ENCODE data around the gene FITM2.
"Not testable (repeated sequence)": the region's sequence is repeated elsewhere in the genome, so short reads cannot be mapped to it uniquely, and the experiment has no call there.

Gene FITM2

GRCh38 chr20:44310664-44311639, at the start of gene FITM2:
Gene FITM2 (minus strand): TSS chr20:44311202. CDS start chr20:44311148, 54 bp downstream.
- peak; percentile 98 for DNase-seq

- no peak for DNase-seq
Observed at GRCh38 chr20:44360221-44360620, 49.2 kb upstream of the FITM2 start.

- DNase-seq, result no peak
Observed at GRCh38 chr20:44358776-44359175, 47.8 kb upstream of the FITM2 start.

GRCh38 chr20:44357555-44358125, 46.6 kb upstream of the FITM2 start:
- no peak for DNase-seq

- DNase-seq, result no peak
Observed at GRCh38 chr20:44357020-44357419, 46.0 kb upstream of the FITM2 start.

GRCh38 chr20:44356353-44356723, 45.3 kb upstream of the FITM2 start:
- no peak for DNase-seq

GRCh38 chr20:44355498-44356352, 44.7 kb upstream of the FITM2 start, which contains the start of gene HNF4A:
Gene HNF4A (plus strand): TSS chr20:44355699. CDS start chr20:44355805, 106 bp downstream.
- DNase-seq, result no peak

GRCh38 chr20:44354979-44355497, 44.0 kb upstream of the FITM2 start:
- no peak for DNase-seq

GRCh38 chr20:44350567-44350966, 39.6 kb upstream of the FITM2 start:
- no peak for DNase-seq

GRCh38 chr20:44349349-44349748, 38.3 kb upstream of the FITM2 start:
- DNase-seq, result no peak

GRCh38 chr20:44348168-44348659, 37.2 kb upstream of the FITM2 start:
- DNase-seq, result no peak

- DNase-seq, result not testable (repeated sequence)
Observed at GRCh38 chr20:44345941-44346340, 34.9 kb upstream of the FITM2 start.

- DNase-seq, result no peak
Observed at GRCh38 chr20:44345147-44345546, 34.1 kb upstream of the FITM2 start.

GRCh38 chr20:44344723-44345122, 33.7 kb upstream of the FITM2 start:
- no peak for DNase-seq

- DNase-seq, result no peak
Observed at GRCh38 chr20:44343162-44343675, 32.2 kb upstream of the FITM2 start.

GRCh38 chr20:44342248-44342647, 31.2 kb upstream of the FITM2 start:
- DNase-seq, result no peak

- no peak for DNase-seq
Observed at GRCh38 chr20:44336725-44337380, 25.9 kb upstream of the FITM2 start, which contains the start of gene R3HDML. Gene R3HDML (plus strand): TSS chr20:44337043. CDS start chr20:44337158, 115 bp downstream.

GRCh38 chr20:44336086-44336485, 25.1 kb upstream of the FITM2 start:
- DNase-seq, result no peak

- no peak for DNase-seq
Observed at GRCh38 chr20:44335675-44336074, 24.7 kb upstream of the FITM2 start.

GRCh38 chr20:44334709-44335108, 23.7 kb upstream of the FITM2 start:
- DNase-seq, result no peak

- DNase-seq, result peak; percentile 29
Observed at GRCh38 chr20:44334306-44334705, 23.3 kb upstream of the FITM2 start.

GRCh38 chr20:44331201-44331600, 20.2 kb upstream of the FITM2 start:
- DNase-seq, result no peak
